ENCODE data around the gene PDXP. TPM values are rescaled to one million over a fixed set of nuclear protein-coding genes. Genes with fewer than 3 reads are reported as not detected.

Gene PDXP
- total and polyA plus RNA-seq, 2 of the 13 experiments (the other 11 are each of a cell fraction or from before 2014, with no cell fraction given): 58.2 to 70.6 TPM

- TF ChIP-seq ZBTB46 (CRISPR knock-in tag; IDR thresholded peaks at IDR 0.05; ENCODE audit: borderline replicate concordance) (no peak), ZNF709 (CRISPR knock-in tag; IDR thresholded peaks at IDR 0.05) (no peak), ELF3 (CRISPR knock-in tag; IDR thresholded peaks at IDR 0.05) (peak; percentile 37; the same call in 1 of the 2 replicates), KMT2A (CRISPR knock-in tag; IDR thresholded peaks at IDR 0.05) (no peak), ISX (CRISPR knock-in tag; conservative IDR thresholded peaks at IDR 0.05) (no peak), RNF219 (CRISPR knock-in tag; IDR thresholded peaks at IDR 0.05) (no peak), ZNF354B (CRISPR knock-in tag; IDR thresholded peaks at IDR 0.05) (no peak), SRSF1 (optimal IDR thresholded peaks at IDR 0.05; ENCODE audit: low read depth, low read length) (peak; percentile 98), ZNF20 (CRISPR knock-in tag; IDR thresholded peaks at IDR 0.05) (no peak), RARA (CRISPR knock-in tag; IDR thresholded peaks at IDR 0.05) (no peak), FOXJ3 (CRISPR knock-in tag; IDR thresholded peaks at IDR 0.05; ENCODE audit: borderline replicate concordance) (no peak), FOXA3 (CRISPR knock-in tag; IDR thresholded peaks at IDR 0.05) (no peak), SETDB1 (CRISPR knock-in tag; IDR thresholded peaks at IDR 0.05; ENCODE audit: borderline replicate concordance) (no peak), SNAPC4 (CRISPR knock-in tag; IDR thresholded peaks at IDR 0.05) (no peak), MATR3 (CRISPR knock-in tag; IDR thresholded peaks at IDR 0.05) (no peak), ZNF616 (CRISPR knock-in tag; IDR thresholded peaks at IDR 0.05; ENCODE audit: low read depth) (no peak), RFX5 (IDR thresholded peaks at IDR 0.05; ENCODE audit: low read depth, low read length) (no peak), HOXA9 (CRISPR knock-in tag; IDR thresholded peaks at IDR 0.05; ENCODE audit: borderline replicate concordance) (no peak), ARNTL (CRISPR knock-in tag; IDR thresholded peaks at IDR 0.05) (no peak), NFKB2 (CRISPR knock-in tag; IDR thresholded peaks at IDR 0.05; ENCODE audit: borderline replicate concordance) (peak; percentile 11; the same call in 1 of the 2 replicates), ZNF446 (CRISPR knock-in tag; IDR thresholded peaks at IDR 0.05) (no peak), EED (CRISPR knock-in tag; IDR thresholded peaks at IDR 0.05) (no peak)
Measured at GRCh38 chr22:37674951-37675929, 16.7 kb downstream of the PDXP start, which contains the start of gene LGALS1 (continued).

Measured in HepG2 (cell line).